A549 (cell line): ENCODE data around the gene CYP26C1. TPM values are rescaled to one million over a fixed set of nuclear protein-coding genes. Genes with fewer than 3 reads are reported as not detected.

Experiments
- ATAC-seq, 2 experiments: fragments of 200-7000 bp in 1 of 2; fragments of >200 bp in 1 of 2; cut with Nextera tagmentation in 1 of 2; cut with Tn5 transposase in 1 of 2; 3 replicates each; pipeline versions ENCODE4 v1.8.0 to v1.9.1; 2018 to 2020; ENCODE audit warnings: mild to moderate bottlenecking in 1 of 2, moderate library complexity in 1 of 2
- CTCF ChIA-PET: fragments of 300-600 bp; sonication (Branson Sonifier 250); formaldehyde crosslinking; extraction: SDS; loops from one replicate; lab custom pipeline; 2021; ENCODE audit warnings: antibody characterized with exemption, inconsistent platforms; lab: Yijun Ruan, JAX
- POLR2A ChIA-PET: fragments of 350-600 bp; formaldehyde crosslinking; extraction: SDS; loops from one replicate; lab custom pipeline; 2021; ENCODE audit warnings: antibody characterized with exemption, inconsistent platforms; lab: Yijun Ruan, JAX
- DNase-seq, 2 experiments: peaks; one replicate each; pipeline versions ENCODE4 v3.0.0 to v3.0.0-alpha.2; 2011 to 2016; ENCODE audit warnings: low read depth in 1 of 2, low spot score in 1 of 2
- FAIRE-seq: peaks from 2 replicates; lab custom pipeline; 2011; peaks lifted over from hg19 to GRCh38; lab: Jason Lieb, UNC
- H3K27ac ChIP-seq, 2 experiments: fragments of >200 bp; sonication (Bioruptor Twin); formaldehyde crosslinking; 3 replicates each; pipeline ENCODE4 v1.5.1; 2016 to 2017
- H3K4me1 ChIP-seq: fragments of >200 bp; sonication (Bioruptor Twin); formaldehyde crosslinking; 3 replicates; pipeline ENCODE4 v1.6.1; 2016
- H3K4me2 ChIP-seq: fragments of >200 bp; sonication (Bioruptor Twin); formaldehyde crosslinking; 3 replicates; pipeline ENCODE4 v1.6.1; 2016
- H3K4me3 ChIP-seq: fragments of >200 bp; sonication (Bioruptor Twin); formaldehyde crosslinking; 3 replicates; pipeline ENCODE4 v1.5.1; 2016
- H3K9me3 ChIP-seq: fragments of >200 bp; sonication (Bioruptor Twin); formaldehyde crosslinking; 3 replicates; pipeline ENCODE4 v1.6.1; 2016
- BCL3 ChIP-seq: fragments of >200 bp; sonication (Bioruptor Twin); formaldehyde crosslinking; IDR thresholded peaks from 3 replicates; pipeline ENCODE4 v1.6.1; 2016
- CBX2 ChIP-seq: fragments of 200-600 bp; sonication (generic); IDR thresholded peaks from 2 replicates; pipeline ENCODE4 v1.6.1; 2016; ENCODE audit warnings: low read depth, mild to moderate bottlenecking, borderline replicate concordance
- EHF ChIP-seq: fragments of 250-450 bp; sonication (Bioruptor Pico); IDR thresholded peaks from 2 replicates; pipeline ENCODE4 v1.5.0; 2020; ENCODE audit warnings: mild to moderate bottlenecking
- EHMT2 ChIP-seq: fragments of 200-600 bp; sonication (generic); IDR thresholded peaks from 2 replicates; pipeline ENCODE4 v1.6.1; 2016; ENCODE audit warnings: antibody characterized with exemption, low read depth, mild to moderate bottlenecking, moderate library complexity
- ESRRA ChIP-seq: fragments of 150-350 bp; IDR thresholded peaks from 2 replicates; pipeline ENCODE4 v1.6.1; 2014; ENCODE audit warnings: mild to moderate bottlenecking, low read length, borderline replicate concordance
- FOXS1 ChIP-seq: fragments of 250-450 bp; sonication (Bioruptor Pico); IDR thresholded peaks from 2 replicates; pipeline ENCODE4 v1.5.0; 2020; ENCODE audit warnings: mild to moderate bottlenecking, moderate library complexity
- HDAC2 ChIP-seq: fragments of 200-600 bp; sonication (generic); IDR thresholded peaks from 2 replicates; pipeline ENCODE4 v1.6.1; 2016
- HEYL ChIP-seq: fragments of 250-450 bp; sonication (Bioruptor Pico); IDR thresholded peaks from 2 replicates; pipeline ENCODE4 v1.8.0; 2021; ENCODE audit warnings: mild to moderate bottlenecking, moderate library complexity
- HOXA7 ChIP-seq: fragments of 250-450 bp; sonication (Bioruptor Pico); IDR thresholded peaks from 2 replicates; pipeline ENCODE4 v1.5.0; 2020; ENCODE audit warnings: mild to moderate bottlenecking, moderate library complexity
- HOXB13 ChIP-seq: fragments of 250-450 bp; sonication (Bioruptor Pico); IDR thresholded peaks from 2 replicates; pipeline ENCODE4 v1.5.0; 2020; ENCODE audit warnings: low read depth, mild to moderate bottlenecking, moderate library complexity
- HOXB5 ChIP-seq: fragments of 250-450 bp; sonication (Bioruptor Pico); IDR thresholded peaks from 2 replicates; pipeline ENCODE4 v1.5.0; 2020; ENCODE audit warnings: mild to moderate bottlenecking, moderate library complexity
- KDM1A ChIP-seq: fragments of 200-600 bp; sonication (generic); IDR thresholded peaks from 2 replicates; pipeline ENCODE4 v1.6.1; 2016; ENCODE audit warnings: low read depth, mild to moderate bottlenecking
- MAFK ChIP-seq: fragments of 450-650 bp; IDR thresholded peaks from 2 replicates; pipeline ENCODE4 v1.6.1; 2014; ENCODE audit not compliant: partially characterized antibody
- MAX ChIP-seq: IDR thresholded peaks from 2 replicates; pipeline ENCODE4 v1.6.1; 2012
- MYC ChIP-seq: IDR thresholded peaks from 2 replicates; pipeline ENCODE4 v1.6.1; 2012; ENCODE audit warnings: mild to moderate bottlenecking, inconsistent platforms, low read length, improper control_type of control experiment, borderline replicate concordance
- NFE2L2 ChIP-seq: fragments of 150-350 bp; conservative IDR thresholded peaks from 2 replicates; pipeline ENCODE4 v1.6.1; 2014; ENCODE audit warnings: low read length
- NPAS2 ChIP-seq: fragments of 250-450 bp; sonication (Bioruptor Pico); IDR thresholded peaks from 2 replicates; pipeline ENCODE4 v1.8.0; 2022; ENCODE audit warnings: mild to moderate bottlenecking, moderate library complexity, borderline replicate concordance
- NR3C1 ChIP-seq: fragments of >200 bp; sonication (Bioruptor Twin); formaldehyde crosslinking; IDR thresholded peaks from 3 replicates; pipeline ENCODE4 v1.6.1; 2017
- RAD21 ChIP-seq, 2 experiments: fragments of >200 bp in 1 of 2; sonication (Bioruptor Twin) in 1 of 2; formaldehyde crosslinking in 1 of 2; IDR thresholded peaks in 1 of 2; conservative IDR thresholded peaks in 1 of 2; 2 replicates in 1 of 2; 3 replicates in 1 of 2; pipeline ENCODE4 v1.6.1; 2012 to 2018; ENCODE audit warnings: inconsistent platforms in 1 of 2
- RCOR1 ChIP-seq: fragments of 150-350 bp; IDR thresholded peaks from 2 replicates; pipeline ENCODE4 v1.6.1; 2014; ENCODE audit warnings: antibody characterized with exemption, low read length, low read depth
- ZNF302 ChIP-seq: fragments of 250-450 bp; sonication (Bioruptor Pico); IDR thresholded peaks from 2 replicates; pipeline ENCODE4 v1.9.0; 2021; ENCODE audit warnings: inconsistent platforms, mild to moderate bottlenecking, moderate library complexity
- ZSCAN20 ChIP-seq: fragments of 250-450 bp; sonication (Bioruptor Pico); IDR thresholded peaks from 2 replicates; pipeline ENCODE4 v1.8.0; 2022; ENCODE audit warnings: mild to moderate bottlenecking, moderate library complexity
- WGBS: methylation state at CpG from one replicate; pipeline ENCODE4 v1.1.6; 2017; ENCODE audit errors: missing lambda C conversion rate; 5-methylcytosine and 5-hydroxymethylcytosine counted together
- polyA plus RNA-seq, 4 experiments: library from polyadenylated mRNA; depleted of rRNA in 3 of 4; stranded (reverse); fragments of >200 nt; fragmentation: RNase III in 1 of 4; extraction: RNeasy Plus Mini Kit Qiagen cat#74134 plus additional on column Dnase treatment in 1 of 4; gene quantifications; 2 replicates in 3 of 4; 3 replicates in 1 of 4; pipeline ENCODE4 v1.2.3, GENCODE V29; 2011 to 2017
- TF ChIP-seq, protein P1 (sequence below): IDR thresholded peaks from 2 replicates; pipeline ENCODE4 v1.6.1; 2012
- TF ChIP-seq, protein P2 (sequence below): fragments of 450-650 bp; IDR thresholded peaks from 2 replicates; pipeline ENCODE4 v1.6.1; 2014; ENCODE audit warnings: antibody characterized with exemption
- TF ChIP-seq, protein P3 (sequence below): fragments of 250-450 bp; sonication (Bioruptor Pico); IDR thresholded peaks from 2 replicates; pipeline ENCODE4 v1.5.0; 2021; ENCODE audit warnings: mild to moderate bottlenecking, moderate library complexity, borderline replicate concordance

Gene CYP26C1
- polyA plus RNA-seq, 2 of the 4 experiments (the other 2 are of a cell fraction), result not detected

GRCh38 chr10:93032105-93032808 is 28.3 kb upstream of the CYP26C1 start:
- Histone ChIP-seq H3K4me1 (peaks cover 60% of the 10 kb centered on the region), H3K4me2 (peak overlapping the region; percentile 35; the same call in 2 of the 3 replicates), H3K27ac (0 out of 6 replicates have a peak overlapping the region, but pooled peaks of 1 of the 2 experiments have one; percentile 4), H3K9me3 (no peaks in the 10 kb centered on the region), H3K4me3 (no peak overlapping the region)
- CTCF ChIA-PET, result interaction anchor here (0.7 to 1.2 kb wide), 4 partner anchors 28 to 59 kb away, joined by 3 read pairs; no protein-coding TSS in a partner anchor
- ATAC-seq (no peak; a peak in 1 of 6 replicates), FAIRE-seq (no peak), DNase-seq (no peak)
- POLR2A ChIA-PET, result no interaction called here
- TF ChIP-seq NPAS2 (CRISPR knock-in tag), result no peak
- no peak for TF ChIP-seq HOXA7
- TF ChIP-seq EHF (CRISPR knock-in tag), result no peak
- TF ChIP-seq, protein P1, sequence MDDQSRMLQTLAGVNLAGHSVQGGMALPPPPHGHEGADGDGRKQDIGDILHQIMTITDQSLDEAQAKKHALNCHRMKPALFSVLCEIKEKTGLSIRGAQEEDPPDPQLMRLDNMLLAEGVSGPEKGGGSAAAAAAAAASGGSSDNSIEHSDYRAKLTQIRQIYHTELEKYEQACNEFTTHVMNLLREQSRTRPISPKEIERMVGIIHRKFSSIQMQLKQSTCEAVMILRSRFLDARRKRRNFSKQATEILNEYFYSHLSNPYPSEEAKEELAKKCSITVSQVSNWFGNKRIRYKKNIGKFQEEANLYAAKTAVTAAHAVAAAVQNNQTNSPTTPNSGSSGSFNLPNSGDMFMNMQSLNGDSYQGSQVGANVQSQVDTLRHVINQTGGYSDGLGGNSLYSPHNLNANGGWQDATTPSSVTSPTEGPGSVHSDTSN, result no peak
- TF ChIP-seq EHMT2, result no peak
- no peak for TF ChIP-seq HOXB13 (CRISPR knock-in tag)
- no peak for TF ChIP-seq KDM1A
- TF ChIP-seq RAD21 (conservative IDR thresholded peaks at IDR 0.05 in 1 of 2, IDR thresholded peaks at IDR 0.05 in 1 of 2), result no peak
- TF ChIP-seq CBX2, result no peak
- TF ChIP-seq RCOR1, result no peak
- TF ChIP-seq NFE2L2, result no peak
- TF ChIP-seq HDAC2, result no peak
- TF ChIP-seq FOXS1 (CRISPR knock-in tag), result no peak
- TF ChIP-seq MAFK, result no peak
- TF ChIP-seq, protein P2, sequence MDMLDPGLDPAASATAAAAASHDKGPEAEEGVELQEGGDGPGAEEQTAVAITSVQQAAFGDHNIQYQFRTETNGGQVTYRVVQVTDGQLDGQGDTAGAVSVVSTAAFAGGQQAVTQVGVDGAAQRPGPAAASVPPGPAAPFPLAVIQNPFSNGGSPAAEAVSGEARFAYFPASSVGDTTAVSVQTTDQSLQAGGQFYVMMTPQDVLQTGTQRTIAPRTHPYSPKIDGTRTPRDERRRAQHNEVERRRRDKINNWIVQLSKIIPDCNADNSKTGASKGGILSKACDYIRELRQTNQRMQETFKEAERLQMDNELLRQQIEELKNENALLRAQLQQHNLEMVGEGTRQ, result no peak
- TF ChIP-seq MYC, result no peak
- no peak for TF ChIP-seq ZSCAN20 (CRISPR knock-in tag)
- no peak for TF ChIP-seq NR3C1
- 76% methylated on average over 5 of the region's 5 CpGs for WGBS

DNA sequence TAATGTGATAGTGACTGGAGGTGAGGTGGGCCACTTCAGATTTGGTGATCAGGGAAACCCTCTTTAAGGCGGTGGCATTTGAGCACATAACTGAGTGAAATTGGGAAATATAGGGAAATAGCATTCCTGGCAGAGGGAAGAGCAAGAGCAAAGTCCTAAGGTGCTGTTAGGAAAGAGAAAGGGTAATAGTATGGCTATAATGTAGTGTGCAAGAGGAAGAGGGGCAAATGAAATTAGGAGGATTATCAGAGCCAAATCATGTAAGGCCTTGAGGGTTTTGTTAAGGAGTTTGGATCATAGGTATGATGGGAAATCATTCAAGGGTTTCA is 27.8 kb upstream of the CYP26C1 start:
- 86% methylated on average over 1 of the region's 1 CpG for WGBS
- POLR2A ChIA-PET, result no interaction called here

More for the DNA sequence above, 27.8 kb upstream of the CYP26C1 start:
- ATAC-seq (peak in 1 of 2 experiments; percentile 49; a peak in 2 of 6 replicates), FAIRE-seq (peak; percentile 63), DNase-seq (no peak)
- no peaks in the 10 kb centered on the region for H3K9me3 ChIP-seq
- CTCF ChIA-PET, result interaction anchor here (0.7 to 1.2 kb wide), 4 partner anchors 28 to 60 kb away, joined by 3 read pairs; no protein-coding TSS in a partner anchor
- H3K4me3 ChIP-seq, result no peak overlapping the region
- TF ChIP-seq ZNF302 (CRISPR knock-in tag), result no peak
- TF ChIP-seq, protein P3, sequence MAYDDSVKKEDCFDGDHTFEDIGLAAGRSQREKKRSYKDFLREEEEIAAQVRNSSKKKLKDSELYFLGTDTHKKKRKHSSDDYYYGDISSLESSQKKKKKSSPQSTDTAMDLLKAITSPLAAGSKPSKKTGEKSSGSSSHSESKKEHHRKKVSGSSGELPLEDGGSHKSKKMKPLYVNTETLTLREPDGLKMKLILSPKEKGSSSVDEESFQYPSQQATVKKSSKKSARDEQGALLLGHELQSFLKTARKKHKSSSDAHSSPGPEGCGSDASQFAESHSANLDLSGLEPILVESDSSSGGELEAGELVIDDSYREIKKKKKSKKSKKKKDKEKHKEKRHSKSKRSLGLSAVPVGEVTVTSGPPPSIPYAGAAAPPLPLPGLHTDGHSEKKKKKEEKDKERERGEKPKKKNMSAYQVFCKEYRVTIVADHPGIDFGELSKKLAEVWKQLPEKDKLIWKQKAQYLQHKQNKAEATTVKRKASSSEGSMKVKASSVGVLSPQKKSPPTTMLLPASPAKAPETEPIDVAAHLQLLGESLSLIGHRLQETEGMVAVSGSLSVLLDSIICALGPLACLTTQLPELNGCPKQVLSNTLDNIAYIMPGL (CRISPR knock-in tag), result no peak
- no peak for TF ChIP-seq FOXS1 (CRISPR knock-in tag)
- no peak for TF ChIP-seq BCL3
- no peak for TF ChIP-seq EHMT2
- TF ChIP-seq MAX, result no peak
- TF ChIP-seq HOXB5 (CRISPR knock-in tag), result no peak
- no peak for TF ChIP-seq HEYL
- no peak for TF ChIP-seq ESRRA
- TF ChIP-seq, protein P1, result no peak
- no peak for TF ChIP-seq HOXB13 (CRISPR knock-in tag)
- H3K27ac ChIP-seq, result no peak overlapping the region
- peaks cover 60% of the 10 kb centered on the region for H3K4me1 ChIP-seq
- peak overlapping the region; percentile 35; the same call in 2 of the 3 replicates for H3K4me2 ChIP-seq
